HL-60 (cell line): ENCODE results near the gene ABAT.

Source experiments
- DNase-seq, 2 experiments: peaks; one replicate each; pipeline ENCODE4 v3.0.0-alpha.2; 2010 to 2020; ENCODE audit warnings: low read depth in 1 of 2, low spot score in 1 of 2
- H3K27ac ChIP-seq: fragments of 250-450 bp; sonication (Bioruptor Pico); replicated peaks from 2 replicates; pipeline ENCODE4 v1.5.1; 2020; ENCODE audit warnings: mild to moderate bottlenecking, moderate library complexity
- H3K27me3 ChIP-seq: fragments of 250-450 bp; sonication (Bioruptor Pico); 2 replicates; pipeline ENCODE4 v1.5.1; 2021; ENCODE audit warnings: mild to moderate bottlenecking, moderate library complexity; ENCODE audit not compliant: insufficient read depth, poor library complexity, severe bottlenecking
- H3K4me3 ChIP-seq: replicated peaks from 2 replicates; pipeline ENCODE4 v1.5.1; 2011; ENCODE audit warnings: mild to moderate bottlenecking, control low read depth, low read length; ENCODE audit not compliant: insufficient read depth
- GABPA ChIP-seq: IDR thresholded peaks from 2 replicates; pipeline ENCODE4 v1.6.1; 2012; ENCODE audit warnings: low read depth
- POLR2AphosphoS5 ChIP-seq: IDR thresholded peaks from 2 replicates; pipeline ENCODE4 v1.6.1; 2012; ENCODE audit warnings: low read depth
- SPI1 ChIP-seq: IDR thresholded peaks from 2 replicates; pipeline ENCODE4 v1.6.1; 2012; ENCODE audit warnings: low read depth, mild to moderate bottlenecking, borderline replicate concordance
- TF ChIP-seq, protein P1 (sequence below): IDR thresholded peaks from 2 replicates; pipeline ENCODE4 v1.6.1; 2012; ENCODE audit warnings: low read depth; ENCODE audit not compliant: insufficient replicate concordance
- TF ChIP-seq, protein P2 (sequence below): IDR thresholded peaks from one replicate; pipeline ENCODE4 v1.5.1; 2011; ENCODE audit warnings: low read length, control low read depth, inconsistent platforms; ENCODE audit not compliant: insufficient read depth

The ABAT gene

DNA sequence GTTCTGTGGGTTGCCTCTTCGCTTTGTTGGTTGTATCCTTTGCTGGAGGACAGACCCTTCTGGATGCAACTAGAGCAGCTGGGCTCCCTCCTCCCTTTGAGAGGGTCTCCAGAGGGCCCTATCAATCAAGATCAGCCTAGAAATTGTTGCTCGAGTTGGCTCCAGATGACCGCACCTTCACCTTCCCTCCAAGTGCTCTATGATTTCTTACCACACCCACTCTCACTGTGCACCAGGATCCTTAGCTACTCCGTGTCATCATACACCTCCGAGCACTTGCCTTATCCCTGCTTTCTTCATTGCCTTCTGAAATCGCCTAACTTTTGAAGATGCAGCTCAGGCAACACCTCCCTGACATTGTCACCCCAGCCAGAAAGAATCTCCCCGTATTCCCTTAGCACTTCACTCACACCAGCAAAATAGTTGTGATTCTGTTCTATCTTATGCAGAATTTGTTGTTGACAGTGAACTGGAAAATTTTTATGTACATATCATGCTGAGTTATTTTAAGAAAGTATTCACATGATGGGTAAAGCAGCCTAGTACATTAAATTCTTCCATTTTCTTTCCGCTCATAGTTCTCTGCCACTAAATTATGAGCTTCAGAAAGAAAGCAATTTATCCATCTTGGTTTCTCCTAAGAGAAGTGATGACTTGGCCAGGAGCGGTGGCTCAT is 52.9 kb downstream of the ABAT start:
- DNase-seq: no peak
- Histone ChIP-seq H3K27me3 (no peaks in the 10 kb centered on the region), H3K27ac (no peak overlapping the region), H3K4me3 (no peak overlapping the region)
- TF ChIP-seq, protein P1, sequence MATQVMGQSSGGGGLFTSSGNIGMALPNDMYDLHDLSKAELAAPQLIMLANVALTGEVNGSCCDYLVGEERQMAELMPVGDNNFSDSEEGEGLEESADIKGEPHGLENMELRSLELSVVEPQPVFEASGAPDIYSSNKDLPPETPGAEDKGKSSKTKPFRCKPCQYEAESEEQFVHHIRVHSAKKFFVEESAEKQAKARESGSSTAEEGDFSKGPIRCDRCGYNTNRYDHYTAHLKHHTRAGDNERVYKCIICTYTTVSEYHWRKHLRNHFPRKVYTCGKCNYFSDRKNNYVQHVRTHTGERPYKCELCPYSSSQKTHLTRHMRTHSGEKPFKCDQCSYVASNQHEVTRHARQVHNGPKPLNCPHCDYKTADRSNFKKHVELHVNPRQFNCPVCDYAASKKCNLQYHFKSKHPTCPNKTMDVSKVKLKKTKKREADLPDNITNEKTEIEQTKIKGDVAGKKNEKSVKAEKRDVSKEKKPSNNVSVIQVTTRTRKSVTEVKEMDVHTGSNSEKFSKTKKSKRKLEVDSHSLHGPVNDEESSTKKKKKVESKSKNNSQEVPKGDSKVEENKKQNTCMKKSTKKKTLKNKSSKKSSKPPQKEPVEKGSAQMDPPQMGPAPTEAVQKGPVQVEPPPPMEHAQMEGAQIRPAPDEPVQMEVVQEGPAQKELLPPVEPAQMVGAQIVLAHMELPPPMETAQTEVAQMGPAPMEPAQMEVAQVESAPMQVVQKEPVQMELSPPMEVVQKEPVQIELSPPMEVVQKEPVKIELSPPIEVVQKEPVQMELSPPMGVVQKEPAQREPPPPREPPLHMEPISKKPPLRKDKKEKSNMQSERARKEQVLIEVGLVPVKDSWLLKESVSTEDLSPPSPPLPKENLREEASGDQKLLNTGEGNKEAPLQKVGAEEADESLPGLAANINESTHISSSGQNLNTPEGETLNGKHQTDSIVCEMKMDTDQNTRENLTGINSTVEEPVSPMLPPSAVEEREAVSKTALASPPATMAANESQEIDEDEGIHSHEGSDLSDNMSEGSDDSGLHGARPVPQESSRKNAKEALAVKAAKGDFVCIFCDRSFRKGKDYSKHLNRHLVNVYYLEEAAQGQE: no peak
- TF ChIP-seq, protein P2, sequence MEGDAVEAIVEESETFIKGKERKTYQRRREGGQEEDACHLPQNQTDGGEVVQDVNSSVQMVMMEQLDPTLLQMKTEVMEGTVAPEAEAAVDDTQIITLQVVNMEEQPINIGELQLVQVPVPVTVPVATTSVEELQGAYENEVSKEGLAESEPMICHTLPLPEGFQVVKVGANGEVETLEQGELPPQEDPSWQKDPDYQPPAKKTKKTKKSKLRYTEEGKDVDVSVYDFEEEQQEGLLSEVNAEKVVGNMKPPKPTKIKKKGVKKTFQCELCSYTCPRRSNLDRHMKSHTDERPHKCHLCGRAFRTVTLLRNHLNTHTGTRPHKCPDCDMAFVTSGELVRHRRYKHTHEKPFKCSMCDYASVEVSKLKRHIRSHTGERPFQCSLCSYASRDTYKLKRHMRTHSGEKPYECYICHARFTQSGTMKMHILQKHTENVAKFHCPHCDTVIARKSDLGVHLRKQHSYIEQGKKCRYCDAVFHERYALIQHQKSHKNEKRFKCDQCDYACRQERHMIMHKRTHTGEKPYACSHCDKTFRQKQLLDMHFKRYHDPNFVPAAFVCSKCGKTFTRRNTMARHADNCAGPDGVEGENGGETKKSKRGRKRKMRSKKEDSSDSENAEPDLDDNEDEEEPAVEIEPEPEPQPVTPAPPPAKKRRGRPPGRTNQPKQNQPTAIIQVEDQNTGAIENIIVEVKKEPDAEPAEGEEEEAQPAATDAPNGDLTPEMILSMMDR: no peak
- TF ChIP-seq SPI1 (no peak), GABPA (no peak), POLR2AphosphoS5 (no peak)

DNA sequence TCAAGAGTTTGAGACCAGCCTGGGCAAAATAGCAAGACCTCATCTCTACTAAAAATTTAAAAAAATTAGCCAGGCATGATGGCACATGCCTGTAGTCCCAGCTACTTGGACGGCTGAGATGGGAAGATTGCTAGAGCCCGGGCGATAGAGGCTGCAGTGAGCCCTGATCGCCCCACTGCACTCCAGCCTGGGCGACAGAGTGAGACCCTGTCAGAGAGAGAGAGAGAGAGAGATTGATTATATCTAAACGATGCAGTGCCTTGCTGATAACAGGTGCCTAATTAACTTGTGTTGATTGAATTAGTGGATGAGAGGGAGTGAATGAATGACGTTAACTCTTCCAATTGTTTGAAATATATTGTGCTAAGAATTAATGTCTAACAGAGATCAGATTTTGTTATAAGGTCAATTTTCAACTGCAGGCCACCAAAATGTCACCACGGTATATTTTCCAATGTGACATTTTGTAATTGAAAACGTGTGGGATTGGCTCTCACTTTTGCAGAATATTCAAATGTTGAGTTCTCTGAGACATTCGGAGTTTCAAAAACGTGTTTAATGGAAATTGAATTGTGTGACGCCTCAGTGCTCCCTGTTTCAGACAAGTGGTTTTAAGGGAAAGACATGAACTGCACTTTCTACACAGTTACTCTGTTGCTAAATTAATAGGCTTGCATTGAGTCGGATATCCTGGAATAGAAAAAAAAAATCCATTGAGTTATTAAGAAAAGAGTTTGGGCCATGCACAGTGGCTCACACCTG is 53.6 kb downstream of the ABAT start:
- no peak overlapping the region for H3K27ac ChIP-seq
- no peak for TF ChIP-seq GABPA
- no peak for TF ChIP-seq SPI1
- DNase-seq: no peak
- no peak overlapping the region for H3K4me3 ChIP-seq
- H3K27me3 ChIP-seq: no peaks in the 10 kb centered on the region

DNA sequence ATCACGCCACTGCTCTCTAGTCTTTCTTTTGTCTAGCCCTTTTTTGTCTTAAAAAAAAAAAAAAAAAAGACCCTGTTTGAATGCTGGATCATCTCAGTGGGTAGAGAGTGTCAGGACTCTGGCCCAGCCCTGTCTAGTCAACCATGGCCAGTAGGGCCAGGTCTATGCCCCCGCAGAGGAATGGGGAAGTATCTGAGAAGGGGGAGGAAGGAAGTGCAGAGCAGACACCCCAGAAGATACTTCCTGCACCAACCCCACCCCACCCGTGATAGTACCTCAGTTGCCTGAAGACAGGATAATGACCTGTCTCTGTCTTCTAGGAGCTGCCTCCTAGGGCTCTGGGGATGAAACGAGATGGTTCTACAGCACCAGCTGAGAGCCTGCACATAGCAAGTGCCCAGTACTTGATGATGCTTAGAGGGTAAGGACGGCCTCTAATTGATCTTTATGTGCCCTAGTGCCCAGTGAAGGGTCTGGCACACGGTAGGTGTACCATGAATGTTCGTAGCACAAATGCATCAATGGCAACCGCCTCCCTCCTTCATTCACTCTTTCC is 55.4 kb downstream of the ABAT start:
- peak in 1 of 2 experiments; percentile 59 for DNase-seq
- H3K4me3 ChIP-seq: no peak overlapping the region
- TF ChIP-seq SPI1 (peak; percentile 71), POLR2AphosphoS5 (no peak)
- TF ChIP-seq, protein P2: no peak

DNA sequence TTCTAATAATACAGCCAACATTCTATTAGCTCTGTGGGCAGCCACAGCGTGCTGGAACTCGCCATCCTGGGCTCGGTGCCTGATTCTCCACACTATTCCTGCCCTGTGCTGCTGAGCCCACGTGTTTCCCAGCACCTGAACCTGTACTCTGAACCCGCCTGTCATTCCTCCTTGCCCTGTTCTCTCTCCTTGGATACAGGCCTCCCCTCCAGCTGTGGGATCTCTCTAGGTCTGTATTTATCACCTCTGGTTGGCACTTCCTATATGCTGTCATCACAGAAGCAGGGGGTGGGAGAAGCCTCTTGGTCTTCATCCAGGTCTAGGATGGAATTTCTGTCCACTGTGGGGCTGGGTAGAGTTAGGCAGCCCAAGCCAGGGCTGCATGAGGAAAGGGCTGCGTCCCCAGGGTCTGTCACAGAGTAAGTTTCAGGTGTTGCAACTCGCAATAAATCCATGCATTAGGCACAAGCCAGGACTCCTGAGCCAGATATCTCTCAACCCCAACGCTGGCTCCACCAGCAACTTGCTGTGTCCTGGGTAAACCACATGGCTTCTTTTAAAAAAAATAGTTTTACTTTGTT is 56.0 kb downstream of the ABAT start:
- DNase-seq: no peak
- Histone ChIP-seq H3K27me3 (no peaks in the 10 kb centered on the region), H3K27ac (no peak overlapping the region), H3K4me3 (no peak overlapping the region)
- TF ChIP-seq SPI1: no peak
- TF ChIP-seq, protein P2: no peak
- TF ChIP-seq GABPA: no peak
- TF ChIP-seq POLR2AphosphoS5: no peak
- TF ChIP-seq, protein P1: no peak

More for the DNA sequence above, 55.4 kb downstream of the ABAT start:
- H3K27ac ChIP-seq: no peak overlapping the region
- no peaks in the 10 kb centered on the region for H3K27me3 ChIP-seq
